HK-2 (cell line): ENCODE data around the gene EXT2.

Source experiments
- DNase-seq: peaks from one replicate; pipeline ENCODE4 v3.0.0-alpha.2; 2018; ENCODE audit not compliant: unreplicated experiment

The EXT2 gene

GRCh38 chr11:44267006-44267749, 171.7 kb downstream of the EXT2 start:
- no peak for DNase-seq

- DNase-seq, result no peak
Observed at GRCh38 chr11:44267750-44268613, 172.5 kb downstream of the EXT2 start.

GRCh38 chr11:44268614-44269080, 173.2 kb downstream of the EXT2 start:
- DNase-seq, result no peak

GRCh38 chr11:44269369-44270351, 174.2 kb downstream of the EXT2 start:
- no peak for DNase-seq

- no peak for DNase-seq
Observed at GRCh38 chr11:44270403-44271273, 175.2 kb downstream of the EXT2 start.

GRCh38 chr11:44271286-44271685, 175.8 kb downstream of the EXT2 start:
- DNase-seq, result no peak

GRCh38 chr11:44274404-44274803, 178.9 kb downstream of the EXT2 start:
- DNase-seq, result no peak

GRCh38 chr11:44275241-44275640, 179.8 kb downstream of the EXT2 start:
- no peak for DNase-seq

GRCh38 chr11:44275961-44276550, 180.6 kb downstream of the EXT2 start:
- no peak for DNase-seq

- DNase-seq, result no peak
Observed at GRCh38 chr11:44277196-44278090, 182.0 kb downstream of the EXT2 start.

GRCh38 chr11:44279483-44279882, 184.0 kb downstream of the EXT2 start:
- DNase-seq, result no peak

- no peak for DNase-seq
Observed at GRCh38 chr11:44280257-44280656, 184.8 kb downstream of the EXT2 start.

- DNase-seq, result no peak
Observed at GRCh38 chr11:44281151-44281550, 185.7 kb downstream of the EXT2 start.

GRCh38 chr11:44282620-44283019, 187.1 kb downstream of the EXT2 start:
- no peak for DNase-seq

GRCh38 chr11:44285756-44286155, 190.3 kb downstream of the EXT2 start:
- DNase-seq, result no peak

GRCh38 chr11:44286268-44286880, 190.9 kb downstream of the EXT2 start:
- DNase-seq, result peak; percentile 37

GRCh38 chr11:44286911-44287310, 191.4 kb downstream of the EXT2 start:
- DNase-seq, result no peak

GRCh38 chr11:44288133-44288526, 192.7 kb downstream of the EXT2 start:
- no peak for DNase-seq

- DNase-seq, result no peak
Observed at GRCh38 chr11:44290208-44290607, 194.7 kb downstream of the EXT2 start.
